ENCODE data around the gene POLR2E.

POLR2E gene

DNA sequence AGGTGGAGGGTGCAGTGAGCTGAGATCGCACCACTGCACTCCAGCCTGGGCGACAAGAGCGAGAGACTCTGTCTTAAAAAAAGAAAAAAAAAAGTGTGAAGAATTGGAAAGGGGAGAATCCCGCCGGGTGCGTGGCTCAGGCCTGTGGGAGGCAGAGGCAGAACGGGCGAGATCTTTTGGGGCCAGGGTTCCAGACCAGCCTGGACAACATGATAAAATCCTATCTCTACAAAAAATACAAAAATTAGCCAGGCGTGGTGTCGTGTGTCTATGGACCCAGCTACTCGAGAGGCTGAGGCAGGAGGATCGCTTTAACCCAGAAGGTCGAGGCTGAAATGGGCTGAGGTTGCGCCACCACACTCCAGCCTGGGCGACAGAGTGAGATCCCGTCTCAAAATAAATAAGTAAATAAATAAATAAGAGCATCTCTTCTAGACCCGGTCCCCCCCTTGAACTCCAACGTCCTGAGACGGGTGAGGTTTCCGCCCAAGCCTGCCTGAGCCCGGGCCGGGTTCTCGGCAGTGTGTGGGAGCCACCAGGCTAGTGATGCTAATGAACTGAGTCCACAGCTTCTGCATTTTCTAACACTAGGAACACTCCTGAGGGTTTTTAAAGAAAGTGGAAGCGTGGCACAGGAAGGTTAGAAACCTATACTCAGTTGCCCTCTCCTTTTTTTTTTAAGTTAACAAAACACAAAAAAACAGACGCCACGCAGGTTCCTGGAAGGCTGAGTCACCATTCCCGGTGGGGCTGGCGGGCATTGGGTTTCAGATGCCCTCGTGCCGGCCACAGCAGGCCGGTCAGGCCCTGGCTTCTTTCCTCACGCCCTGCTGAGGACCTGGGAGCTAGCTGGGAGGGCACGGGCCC, 30.7 kb upstream of the POLR2E start:
- Histone ChIP-seq H3K27me3 (ENCODE audit: control insufficient read depth, insufficient read depth, low read length) (no peaks in the 10 kb centered on the region), H3K4me1 (ENCODE audit: control insufficient read depth, insufficient read depth, low read length) (peaks cover 2% of the 10 kb centered on the region; the same call in 1 of the 2 replicates), H3K4me3 (ENCODE audit: low read length) (no peak overlapping the region), H3K36me3 (ENCODE audit: control insufficient read depth, insufficient read depth, low read length) (peaks cover 18% of the 10 kb centered on the region), H3K27ac (ENCODE audit: low read length) (no peak overlapping the region), H3K9me3 (ENCODE audit: control insufficient read depth, insufficient read depth, low read length) (no peaks in the 10 kb centered on the region)
- WGBS (ENCODE audit: insufficient coverage, insufficient read length), result no CpG with 5 or more reads among the region's 33 CpGs
- DNase-seq (ENCODE audit: low read depth, low spot score), result no peak

DNA sequence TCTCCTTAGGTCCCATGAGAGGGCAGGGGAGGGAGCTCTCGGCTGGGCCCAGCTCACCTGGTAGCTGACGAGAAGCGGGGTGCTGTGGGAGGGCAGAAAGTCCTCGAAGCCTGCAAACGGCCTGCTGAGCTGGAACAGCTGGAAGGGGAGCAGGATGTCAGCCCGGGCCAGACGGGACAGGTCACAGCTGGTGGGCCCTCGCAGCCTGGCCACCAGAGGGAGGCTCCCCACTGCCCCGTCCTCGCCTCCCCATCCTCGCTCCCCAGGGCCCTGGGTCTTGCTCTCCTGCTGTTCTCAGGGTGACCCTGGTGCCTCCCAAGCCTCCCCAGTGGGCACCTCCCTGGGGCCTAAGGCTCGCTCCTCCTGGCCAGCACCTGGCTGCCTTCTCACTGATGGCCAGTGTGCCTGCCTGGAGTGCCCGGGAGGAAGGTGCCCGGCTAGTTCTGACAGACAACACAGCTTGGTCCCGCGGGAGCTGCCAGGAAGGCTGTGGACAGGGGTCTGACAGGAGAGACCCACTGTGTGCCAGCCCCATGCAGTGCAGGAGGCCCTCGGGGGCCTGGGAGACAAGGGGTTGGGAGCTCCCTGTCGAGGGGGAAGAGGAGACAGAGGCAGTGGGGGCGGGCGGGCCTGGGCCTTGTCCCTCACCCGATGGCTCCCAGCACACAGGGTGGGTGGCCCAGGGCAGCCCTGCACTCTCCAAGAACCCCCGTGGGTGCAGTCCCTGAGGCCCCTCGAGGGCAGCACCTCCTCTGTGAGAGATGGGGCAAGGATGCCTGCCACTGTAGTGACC, 28.9 kb upstream of the POLR2E start:
- Histone ChIP-seq H3K27me3 (ENCODE audit: control insufficient read depth, insufficient read depth, low read length) (no peaks in the 10 kb centered on the region), H3K27ac (ENCODE audit: low read length) (no peak overlapping the region), H3K36me3 (ENCODE audit: control insufficient read depth, insufficient read depth, low read length) (peaks cover 19% of the 10 kb centered on the region), H3K9me3 (ENCODE audit: control insufficient read depth, insufficient read depth, low read length) (no peaks in the 10 kb centered on the region), H3K4me3 (ENCODE audit: low read length) (no peak overlapping the region), H3K4me1 (ENCODE audit: control insufficient read depth, insufficient read depth, low read length) (peaks cover 2% of the 10 kb centered on the region; the same call in 1 of the 2 replicates)
- no CpG with 5 or more reads among the region's 23 CpGs for WGBS (ENCODE audit: insufficient coverage, insufficient read length)
- DNase-seq (ENCODE audit: low read depth, low spot score), result no peak

DNA sequence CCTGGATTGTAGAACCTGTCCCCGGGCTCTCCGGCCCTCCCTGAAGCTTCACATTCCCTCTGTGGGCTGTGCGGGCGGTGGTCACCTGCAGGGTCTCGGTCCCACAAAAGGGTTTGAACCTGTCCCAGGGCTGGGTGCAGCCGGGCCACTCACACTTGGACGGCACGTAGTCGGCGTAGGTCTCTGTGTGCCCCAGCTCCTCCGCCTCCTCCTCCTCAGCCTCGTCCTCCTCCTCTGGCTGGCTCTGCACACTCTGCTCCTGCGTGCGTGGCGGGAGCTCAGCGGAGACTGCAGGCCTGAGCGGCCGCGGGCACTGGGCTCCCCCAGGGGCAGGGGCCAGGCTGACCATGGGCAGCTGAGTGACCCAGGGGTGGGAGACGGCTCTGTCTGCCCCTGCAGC, 28.2 kb upstream of the POLR2E start:
- no peak overlapping the region for H3K27ac ChIP-seq (ENCODE audit: low read length)
- peaks cover 22% of the 10 kb centered on the region for H3K36me3 ChIP-seq (ENCODE audit: control insufficient read depth, insufficient read depth, low read length)

DNA sequence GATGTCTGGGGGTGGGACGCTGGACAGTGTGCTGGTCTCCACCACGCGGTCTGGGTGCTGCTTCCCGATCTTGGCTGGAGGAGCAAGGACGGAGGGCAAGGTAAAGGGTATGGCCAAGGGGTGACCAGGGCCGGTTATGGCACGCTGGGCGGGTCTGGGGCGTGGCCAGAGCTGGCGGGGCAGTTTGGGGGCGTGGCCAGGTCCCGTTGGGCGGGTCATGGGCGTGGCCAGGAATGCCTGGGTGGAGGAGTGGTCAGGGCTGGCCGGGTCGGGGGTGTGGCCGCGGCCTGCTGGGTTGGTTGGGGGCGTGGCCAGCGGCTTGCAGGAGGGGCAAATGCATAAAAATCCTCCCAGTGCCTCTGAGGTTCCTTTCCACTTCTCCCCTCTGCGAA, 27.8 kb upstream of the POLR2E start:
- no peak overlapping the region for H3K4me3 ChIP-seq (ENCODE audit: low read length)
- no peak overlapping the region for H3K27ac ChIP-seq (ENCODE audit: low read length)
- H3K9me3 ChIP-seq (ENCODE audit: control insufficient read depth, insufficient read depth, low read length), result no peaks in the 10 kb centered on the region
- no peak for DNase-seq (ENCODE audit: low read depth, low spot score)
- no peaks in the 10 kb centered on the region for H3K27me3 ChIP-seq (ENCODE audit: control insufficient read depth, insufficient read depth, low read length)
- peaks cover 22% of the 10 kb centered on the region for H3K36me3 ChIP-seq (ENCODE audit: control insufficient read depth, insufficient read depth, low read length)
- peaks cover 2% of the 10 kb centered on the region; the same call in 1 of the 2 replicates for H3K4me1 ChIP-seq (ENCODE audit: control insufficient read depth, insufficient read depth, low read length)
- no CpG with 5 or more reads among the region's 21 CpGs for WGBS (ENCODE audit: insufficient coverage, insufficient read length)

More for the DNA sequence above, 28.2 kb upstream of the POLR2E start:
- H3K4me1 ChIP-seq (ENCODE audit: control insufficient read depth, insufficient read depth, low read length), result peaks cover 2% of the 10 kb centered on the region; the same call in 1 of the 2 replicates
- DNase-seq (ENCODE audit: low read depth, low spot score), result no peak
- WGBS (ENCODE audit: insufficient coverage, insufficient read length), result no CpG with 5 or more reads among the region's 20 CpGs
- no peak overlapping the region for H3K4me3 ChIP-seq (ENCODE audit: low read length)
- H3K9me3 ChIP-seq (ENCODE audit: control insufficient read depth, insufficient read depth, low read length), result no peaks in the 10 kb centered on the region
- no peaks in the 10 kb centered on the region for H3K27me3 ChIP-seq (ENCODE audit: control insufficient read depth, insufficient read depth, low read length)

DNA sequence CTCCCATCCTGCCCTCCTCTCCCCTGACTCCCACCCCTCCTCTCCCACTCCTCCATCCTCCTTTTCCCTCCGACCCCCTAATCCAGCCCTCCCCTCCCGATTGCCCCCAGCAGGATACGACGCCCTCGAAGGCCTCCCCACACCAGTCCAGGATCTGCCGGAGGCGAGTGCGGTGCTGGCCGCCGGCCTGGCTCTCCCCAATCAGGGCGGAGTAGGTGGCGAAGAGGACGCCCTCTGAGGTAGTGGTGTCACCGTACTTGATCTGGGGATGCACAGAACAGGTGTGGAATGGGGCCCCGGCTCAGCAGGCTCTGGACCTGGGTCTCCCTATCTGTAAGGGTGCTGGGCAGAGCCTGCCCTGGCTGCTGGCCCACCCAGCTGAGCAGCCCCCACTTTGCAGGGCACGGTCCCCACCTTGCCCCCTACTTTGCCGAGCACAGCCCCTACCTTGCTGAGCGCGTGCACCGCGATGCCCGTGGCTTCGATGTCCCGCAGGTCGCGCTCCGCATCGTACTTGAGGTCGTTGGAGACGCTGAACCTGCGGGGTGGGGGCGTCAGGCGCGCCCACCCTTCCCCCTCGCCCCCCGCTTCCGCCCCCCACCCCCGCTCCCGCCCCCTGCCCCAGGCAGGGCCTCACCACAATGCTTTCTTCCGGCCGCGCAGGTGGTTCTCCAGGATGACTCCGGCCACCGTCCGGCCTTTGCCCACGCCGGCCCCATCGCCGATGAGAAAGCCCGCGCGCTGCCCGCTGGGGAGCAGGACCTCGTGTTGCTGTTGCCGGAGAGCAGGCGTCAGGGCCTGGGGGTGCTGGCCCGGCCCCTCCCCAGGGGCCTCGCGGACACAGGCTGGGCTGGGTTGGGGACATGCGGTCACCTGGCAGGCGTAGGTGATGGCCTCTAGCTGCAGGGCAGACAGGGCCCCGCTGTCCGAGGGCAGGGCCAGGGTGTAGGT, 27.1 kb upstream of the POLR2E start:
- no peaks in the 10 kb centered on the region for H3K9me3 ChIP-seq (ENCODE audit: control insufficient read depth, insufficient read depth, low read length)
- H3K4me1 ChIP-seq (ENCODE audit: control insufficient read depth, insufficient read depth, low read length), result peaks cover 2% of the 10 kb centered on the region; the same call in 1 of the 2 replicates
- DNase-seq (ENCODE audit: low read depth, low spot score), result no peak
- 100% methylated on average over 2 of the region's 63 CpGs for WGBS (ENCODE audit: insufficient coverage, insufficient read length)
- no peak overlapping the region for H3K4me3 ChIP-seq (ENCODE audit: low read length)
- no peak overlapping the region for H3K27ac ChIP-seq (ENCODE audit: low read length)
- H3K27me3 ChIP-seq (ENCODE audit: control insufficient read depth, insufficient read depth, low read length), result no peaks in the 10 kb centered on the region
- H3K36me3 ChIP-seq (ENCODE audit: control insufficient read depth, insufficient read depth, low read length), result peaks cover 23% of the 10 kb centered on the region

DNA sequence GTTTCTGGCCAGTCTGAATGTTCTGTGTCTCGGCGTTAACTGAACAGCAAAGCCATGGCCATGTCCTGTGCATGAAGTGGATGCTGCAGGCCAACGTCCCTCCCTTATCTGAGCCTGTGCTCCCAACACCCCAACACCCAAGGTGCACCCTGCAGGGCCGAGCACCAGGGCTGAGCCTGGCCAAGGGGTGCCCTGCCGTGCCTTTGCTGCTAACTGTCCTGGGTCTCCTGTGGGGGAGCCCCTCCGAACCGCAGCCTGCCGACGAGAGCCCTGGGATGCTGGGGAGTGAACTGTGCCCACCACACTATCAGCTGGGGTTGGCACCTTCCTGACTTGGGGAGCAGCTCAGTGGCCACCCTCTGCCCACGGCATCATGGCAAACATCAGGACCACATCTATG, 26.2 kb upstream of the POLR2E start:
- no peak for DNase-seq (ENCODE audit: low read depth, low spot score)
- Histone ChIP-seq H3K4me1 (ENCODE audit: control insufficient read depth, insufficient read depth, low read length) (peaks cover 2% of the 10 kb centered on the region; the same call in 1 of the 2 replicates), H3K27me3 (ENCODE audit: control insufficient read depth, insufficient read depth, low read length) (no peaks in the 10 kb centered on the region), H3K4me3 (ENCODE audit: low read length) (no peak overlapping the region), H3K36me3 (ENCODE audit: control insufficient read depth, insufficient read depth, low read length) (peaks cover 27% of the 10 kb centered on the region), H3K27ac (ENCODE audit: low read length) (no peak overlapping the region), H3K9me3 (ENCODE audit: control insufficient read depth, insufficient read depth, low read length) (no peaks in the 10 kb centered on the region)
- no CpG with 5 or more reads among the region's 10 CpGs for WGBS (ENCODE audit: insufficient coverage, insufficient read length)

DNA sequence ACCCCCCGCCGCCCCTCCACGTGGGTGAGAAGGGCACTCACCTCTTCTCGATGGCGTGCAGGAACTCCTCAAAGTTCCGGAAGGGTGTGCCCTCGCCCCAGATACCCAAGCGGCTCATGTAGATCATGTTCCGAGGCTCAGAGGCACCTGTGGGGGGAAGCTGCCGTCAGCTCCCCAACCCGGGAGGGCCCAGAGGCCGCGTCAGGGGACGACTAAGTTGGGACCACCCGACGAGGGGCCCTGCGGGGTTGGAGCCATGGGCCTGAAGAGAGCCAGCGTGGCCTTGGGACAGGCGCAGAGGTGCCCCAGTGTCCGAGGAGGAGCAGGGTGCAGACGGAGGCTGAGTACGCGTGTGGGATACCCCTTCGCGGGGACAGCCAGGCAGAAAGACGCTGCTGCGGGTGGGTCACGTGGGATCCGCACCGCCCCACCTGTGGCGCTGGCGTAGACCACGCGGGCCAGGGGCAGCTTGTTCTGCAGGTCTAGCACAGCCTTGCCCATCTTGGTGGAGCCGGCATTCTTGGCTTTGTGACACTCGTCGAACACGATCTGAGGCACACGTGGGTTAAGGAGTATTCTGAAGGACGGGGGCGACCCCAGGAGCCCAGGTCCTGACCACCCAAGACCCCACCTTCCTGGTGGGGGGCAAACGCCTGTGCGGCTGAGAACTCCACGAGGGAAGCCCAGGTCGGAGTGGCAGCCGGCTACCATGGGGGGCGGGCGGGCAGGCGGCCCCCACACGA, 24.5 kb upstream of the POLR2E start:
- peaks cover 2% of the 10 kb centered on the region; the same call in 1 of the 2 replicates for H3K4me1 ChIP-seq (ENCODE audit: control insufficient read depth, insufficient read depth, low read length)
- H3K9me3 ChIP-seq (ENCODE audit: control insufficient read depth, insufficient read depth, low read length), result no peaks in the 10 kb centered on the region
- H3K27me3 ChIP-seq (ENCODE audit: control insufficient read depth, insufficient read depth, low read length), result no peaks in the 10 kb centered on the region
- no peak for DNase-seq (ENCODE audit: low read depth, low spot score)
- no peak overlapping the region for H3K4me3 ChIP-seq (ENCODE audit: low read length)
- peaks cover 28% of the 10 kb centered on the region for H3K36me3 ChIP-seq (ENCODE audit: control insufficient read depth, insufficient read depth, low read length)
- no peak overlapping the region for H3K27ac ChIP-seq (ENCODE audit: low read length)
- WGBS (ENCODE audit: insufficient coverage, insufficient read length), result no CpG with 5 or more reads among the region's 50 CpGs

DNA sequence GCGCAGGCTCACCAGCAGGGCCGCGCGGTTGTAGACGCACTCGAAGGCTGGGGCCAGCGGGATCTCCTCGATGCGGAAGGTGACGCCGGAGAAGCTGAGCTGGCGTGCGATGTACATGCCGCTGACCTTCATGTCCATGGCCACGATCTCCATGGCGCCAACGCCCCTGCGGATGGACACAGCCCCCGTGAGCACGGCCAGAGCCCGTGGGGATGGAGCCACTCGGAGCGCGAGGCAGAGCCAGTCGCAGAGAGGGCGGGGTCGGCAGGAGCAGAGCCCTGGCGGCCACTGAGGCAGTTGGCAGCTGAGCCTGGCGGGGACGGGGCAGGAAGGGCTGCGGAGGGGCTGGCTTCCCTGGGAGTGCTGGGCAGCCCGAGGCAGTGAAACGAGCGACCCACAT, 23.8 kb upstream of the POLR2E start:
- Histone ChIP-seq H3K4me1 (ENCODE audit: control insufficient read depth, insufficient read depth, low read length) (peaks cover 2% of the 10 kb centered on the region; the same call in 1 of the 2 replicates), H3K27me3 (ENCODE audit: control insufficient read depth, insufficient read depth, low read length) (no peaks in the 10 kb centered on the region), H3K36me3 (ENCODE audit: control insufficient read depth, insufficient read depth, low read length) (peaks cover 31% of the 10 kb centered on the region), H3K9me3 (ENCODE audit: control insufficient read depth, insufficient read depth, low read length) (no peaks in the 10 kb centered on the region), H3K4me3 (ENCODE audit: low read length) (no peak overlapping the region; the same call in 1 of the 2 replicates), H3K27ac (ENCODE audit: low read length) (no peak overlapping the region)
- WGBS (ENCODE audit: insufficient coverage, insufficient read length), result no CpG with 5 or more reads among the region's 34 CpGs
- no peak for DNase-seq (ENCODE audit: low read depth, low spot score)

DNA sequence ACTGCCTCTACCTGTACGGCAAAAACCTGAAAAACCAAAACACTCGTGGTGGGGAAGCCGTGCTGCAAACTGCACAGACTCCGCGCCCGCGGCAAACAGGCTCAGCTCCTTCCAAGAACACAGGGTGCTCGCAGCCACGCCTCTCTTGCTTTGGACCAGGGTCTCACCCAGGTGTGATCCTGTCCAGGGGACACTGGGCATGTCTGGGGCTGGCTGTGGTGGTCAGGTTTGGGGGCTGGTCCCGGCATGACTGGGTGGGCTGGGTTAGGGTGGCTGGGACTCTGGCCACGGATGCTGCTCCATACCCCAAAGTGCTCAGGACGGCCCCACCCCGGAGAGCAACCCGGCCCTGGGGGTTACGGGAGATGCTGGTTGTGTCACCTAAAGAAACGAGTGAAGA, 22.5 kb upstream of the POLR2E start:
- WGBS (ENCODE audit: insufficient coverage, insufficient read length), result no CpG with 5 or more reads among the region's 16 CpGs
- DNase-seq (ENCODE audit: low read depth, low spot score), result no peak
- peaks cover 7% of the 10 kb centered on the region for H3K4me1 ChIP-seq (ENCODE audit: control insufficient read depth, insufficient read depth, low read length)
- no peaks in the 10 kb centered on the region for H3K27me3 ChIP-seq (ENCODE audit: control insufficient read depth, insufficient read depth, low read length)
- H3K4me3 ChIP-seq (ENCODE audit: low read length), result no peak overlapping the region
- no peaks in the 10 kb centered on the region for H3K9me3 ChIP-seq (ENCODE audit: control insufficient read depth, insufficient read depth, low read length)
- H3K36me3 ChIP-seq (ENCODE audit: control insufficient read depth, insufficient read depth, low read length), result peaks cover 34% of the 10 kb centered on the region
- no peak overlapping the region for H3K27ac ChIP-seq (ENCODE audit: low read length)

All from iPS DF 6.9 (cell line).